IMR-90 (cell line): ENCODE results near the gene GTSE1.

Experiments
- BHLHE40 ChIP-seq: fragments of 150-350 bp; IDR thresholded peaks from 2 replicates; pipeline ENCODE4 v1.6.1; 2016; ENCODE audit warnings: mild to moderate bottlenecking, low read depth, low read length
- FOS ChIP-seq: fragments of 150-350 bp; IDR thresholded peaks from 2 replicates; pipeline ENCODE4 v1.6.1; 2016; ENCODE audit warnings: low read depth, low read length
- MAZ ChIP-seq: IDR thresholded peaks from 2 replicates; pipeline ENCODE4 v1.6.1; 2012; ENCODE audit warnings: low read depth, mild to moderate bottlenecking, low read length, improper control_type of control experiment, moderate library complexity, borderline replicate concordance
- MXI1 ChIP-seq: IDR thresholded peaks from 2 replicates; pipeline ENCODE4 v1.6.1; 2012; ENCODE audit warnings: low read depth, mild to moderate bottlenecking, low read length, moderate library complexity, borderline replicate concordance
- POLR2A ChIP-seq: IDR thresholded peaks from 2 replicates; pipeline ENCODE4 v1.6.1; 2012; ENCODE audit warnings: mild to moderate bottlenecking, low read depth, low read length
- RAD21 ChIP-seq: IDR thresholded peaks from 2 replicates; pipeline ENCODE4 v1.6.1; 2012; ENCODE audit warnings: low read length, improper control_type of control experiment
- RFX5 ChIP-seq: IDR thresholded peaks from 2 replicates; pipeline ENCODE4 v1.8.0; 2012; ENCODE audit warnings: low read depth, mild to moderate bottlenecking, low read length, moderate library complexity
- SMC3 ChIP-seq: fragments of 150-350 bp; IDR thresholded peaks from 2 replicates; pipeline ENCODE4 v1.6.1; 2016; ENCODE audit warnings: low read depth, mild to moderate bottlenecking, antibody characterized with exemption, low read length, moderate library complexity
- TF ChIP-seq, protein P1 (sequence below): conservative IDR thresholded peaks from 2 replicates; pipeline ENCODE4 v1.5.1; 2012; ENCODE audit warnings: mild to moderate bottlenecking, low read depth, low read length, improper control_type of control experiment

DNA sequence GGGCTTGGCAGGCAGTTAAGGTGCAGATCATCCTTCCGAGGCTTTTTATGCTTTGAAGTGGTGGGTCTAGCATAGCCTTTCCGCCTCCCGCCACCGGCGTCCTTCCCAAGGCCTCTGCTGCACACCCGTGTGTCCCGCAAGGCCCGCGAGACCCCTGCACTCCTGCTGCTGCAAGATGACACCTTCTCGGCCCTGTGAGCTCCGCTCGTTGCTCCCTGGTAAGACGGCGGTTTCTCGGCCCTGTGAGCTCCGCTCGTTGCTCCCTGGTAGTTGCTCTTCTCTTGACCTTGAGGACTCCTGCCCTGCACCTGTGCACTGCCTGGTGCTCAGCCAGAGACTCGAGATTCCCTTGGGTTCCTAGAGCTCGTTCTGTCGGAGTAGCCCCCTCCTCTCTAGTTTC, 21.0 kb downstream of the GTSE1 start:
- TF ChIP-seq POLR2A: no peak
- no peak for TF ChIP-seq RFX5
- TF ChIP-seq MAZ: no peak
- TF ChIP-seq, protein P1, sequence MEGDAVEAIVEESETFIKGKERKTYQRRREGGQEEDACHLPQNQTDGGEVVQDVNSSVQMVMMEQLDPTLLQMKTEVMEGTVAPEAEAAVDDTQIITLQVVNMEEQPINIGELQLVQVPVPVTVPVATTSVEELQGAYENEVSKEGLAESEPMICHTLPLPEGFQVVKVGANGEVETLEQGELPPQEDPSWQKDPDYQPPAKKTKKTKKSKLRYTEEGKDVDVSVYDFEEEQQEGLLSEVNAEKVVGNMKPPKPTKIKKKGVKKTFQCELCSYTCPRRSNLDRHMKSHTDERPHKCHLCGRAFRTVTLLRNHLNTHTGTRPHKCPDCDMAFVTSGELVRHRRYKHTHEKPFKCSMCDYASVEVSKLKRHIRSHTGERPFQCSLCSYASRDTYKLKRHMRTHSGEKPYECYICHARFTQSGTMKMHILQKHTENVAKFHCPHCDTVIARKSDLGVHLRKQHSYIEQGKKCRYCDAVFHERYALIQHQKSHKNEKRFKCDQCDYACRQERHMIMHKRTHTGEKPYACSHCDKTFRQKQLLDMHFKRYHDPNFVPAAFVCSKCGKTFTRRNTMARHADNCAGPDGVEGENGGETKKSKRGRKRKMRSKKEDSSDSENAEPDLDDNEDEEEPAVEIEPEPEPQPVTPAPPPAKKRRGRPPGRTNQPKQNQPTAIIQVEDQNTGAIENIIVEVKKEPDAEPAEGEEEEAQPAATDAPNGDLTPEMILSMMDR: no peak
- TF ChIP-seq SMC3: no peak
- TF ChIP-seq MXI1: no peak
- no peak for TF ChIP-seq RAD21
- no peak for TF ChIP-seq BHLHE40
- no peak for TF ChIP-seq FOS
